Naive B cell (primary cell): ENCODE results near the gene ARHGAP28. TPM values are rescaled to one million over a fixed set of nuclear protein-coding genes. Genes with fewer than 3 reads are reported as not detected.

Source experiments
- ATAC-seq, 2 donors: fragments of 150-1000 bp; cut with Tn5 transposase; 2 replicates each; pipeline ENCODE4 v1.10.0; 2021; ENCODE audit warnings: low read depth in 2 of 2, mild to moderate bottlenecking in 2 of 2, moderate library complexity in 2 of 2
- DNase-seq: peaks from one replicate; pipeline ENCODE4 v3.0.0; 2022
- H3K27ac Mint-ChIP-seq, 6 donors: one replicate each; pipeline ENCODE4 v1.8.0; 2020 to 2022; ENCODE audit warnings: mild to moderate bottlenecking in 6 of 6, mixed read lengths in 6 of 6, moderate library complexity in 5 of 6, inconsistent platforms in 2 of 6
- H3K27me3 Mint-ChIP-seq, 3 donors: one replicate each; pipeline ENCODE4 v1.8.0; 2021 to 2022; ENCODE audit warnings: mixed read lengths in 3 of 3, mild to moderate bottlenecking in 1 of 3
- H3K36me3 Mint-ChIP-seq, 2 donors: one replicate each; pipeline ENCODE4 v1.8.0; 2020 to 2022; ENCODE audit warnings: mixed read lengths in 2 of 2, inconsistent platforms in 1 of 2, mild to moderate bottlenecking in 1 of 2
- H3K4me1 Mint-ChIP-seq, 3 donors: one replicate each; pipeline ENCODE4 v1.8.0; 2020 to 2022; ENCODE audit warnings: mixed read lengths in 3 of 3, inconsistent platforms in 1 of 3, mild to moderate bottlenecking in 1 of 3, moderate library complexity in 1 of 3
- H3K4me3 Mint-ChIP-seq, 8 donors: one replicate each; pipeline ENCODE4 v1.8.0; 2020 to 2022; ENCODE audit warnings: mild to moderate bottlenecking in 8 of 8, mixed read lengths in 8 of 8, moderate library complexity in 8 of 8, inconsistent platforms in 2 of 8
- H3K9me3 Mint-ChIP-seq, 7 donors: one replicate each; pipeline ENCODE4 v1.8.0; 2020 to 2022; ENCODE audit warnings: mixed read lengths in 7 of 7, mild to moderate bottlenecking in 5 of 7, inconsistent platforms in 2 of 7, moderate library complexity in 1 of 7
- polyA plus RNA-seq, 6 donors: library from polyadenylated mRNA; unstranded; fragments of 300-500 nt; fragmentation: Illumina TruSeq; gene quantifications; one replicate each; pipeline ENCODE4 v1.2.3, GENCODE V29; 2021; ENCODE audit warnings: low read depth in 6 of 6

The ARHGAP28 gene
- polyA plus RNA-seq, 6 donors from 2014 or later = not detected

- Mint-ChIP-seq H3K27me3 (no peaks in the 10 kb centered on the region), H3K36me3 (no peaks in the 10 kb centered on the region), H3K4me1 (no peaks in the 10 kb centered on the region), H3K9me3 (peaks cover 0 to 18% (median 2%) of the 10 kb centered on the region in 7 donors), H3K4me3 (no peak overlapping the region), H3K27ac (no peak overlapping the region)
- ATAC-seq (no peak), DNase-seq (no peak)
These were observed 9.4 kb upstream of the ARHGAP28 start for GRCh38 chr18:6719910-6720683.

DNA sequence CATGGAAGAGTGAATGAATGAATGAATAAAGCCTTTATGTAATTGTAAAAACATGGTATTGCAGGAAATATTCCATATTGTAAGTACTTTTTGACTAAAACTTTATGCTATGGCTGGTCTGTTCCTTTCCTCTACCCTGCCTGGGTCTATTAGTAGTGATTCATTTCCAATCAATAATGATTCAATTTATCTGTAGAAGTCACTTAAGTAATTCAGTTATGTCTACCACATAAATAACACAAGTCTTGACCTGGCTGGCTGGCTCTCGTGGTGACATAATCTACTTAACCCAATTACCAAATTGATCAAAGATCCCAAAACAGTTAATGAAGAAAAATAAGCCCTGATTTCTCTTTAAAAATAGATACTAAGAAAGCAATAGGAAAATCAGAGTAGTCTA lies 7.8 kb upstream of the ARHGAP28 start:
- H3K9me3 Mint-ChIP-seq = peaks cover 0 to 14% (median 2%) of the 10 kb centered on the region in 7 donors

DNA sequence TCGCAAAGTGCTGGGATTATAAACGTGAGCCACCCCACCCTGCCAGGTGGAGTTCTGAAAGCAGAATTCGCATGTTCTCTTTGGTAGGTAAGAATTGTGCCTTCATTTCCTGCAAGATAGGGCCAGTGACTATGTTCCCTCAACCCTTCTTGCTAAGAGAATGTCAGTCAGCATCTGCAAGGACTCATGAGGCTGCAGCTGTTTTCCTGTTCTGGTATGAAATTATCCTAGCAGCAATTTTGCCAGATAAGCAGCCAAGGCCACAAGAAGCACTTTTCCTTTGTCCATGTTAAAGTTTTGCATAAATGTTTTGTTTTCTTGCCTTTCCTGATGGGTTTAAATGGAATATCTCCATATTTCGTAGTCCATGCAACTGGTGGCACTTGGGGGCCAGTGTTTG lies 6.8 kb upstream of the ARHGAP28 start:
- H3K36me3 Mint-ChIP-seq = no peaks in the 10 kb centered on the region
- peaks cover 8 to 11% (median 9%) of the 10 kb centered on the region in 3 donors for H3K27me3 Mint-ChIP-seq
- no peaks in the 10 kb centered on the region for H3K4me1 Mint-ChIP-seq
- H3K4me3 Mint-ChIP-seq = no peak overlapping the region
- DNase-seq = no peak
- H3K27ac Mint-ChIP-seq = no peak overlapping the region
- H3K9me3 Mint-ChIP-seq = peaks cover 0 to 10% (median 2%) of the 10 kb centered on the region in 7 donors
- no peak for ATAC-seq

More for the DNA sequence above, 7.8 kb upstream of the ARHGAP28 start:
- no peaks in the 10 kb centered on the region for H3K4me1 Mint-ChIP-seq
- H3K27ac Mint-ChIP-seq = no peak overlapping the region
- no peak for ATAC-seq
- no peak overlapping the region for H3K4me3 Mint-ChIP-seq
- peaks cover 2 to 4% (median 3%) of the 10 kb centered on the region in 3 donors for H3K27me3 Mint-ChIP-seq
- H3K36me3 Mint-ChIP-seq = no peaks in the 10 kb centered on the region
- no peak for DNase-seq

DNA sequence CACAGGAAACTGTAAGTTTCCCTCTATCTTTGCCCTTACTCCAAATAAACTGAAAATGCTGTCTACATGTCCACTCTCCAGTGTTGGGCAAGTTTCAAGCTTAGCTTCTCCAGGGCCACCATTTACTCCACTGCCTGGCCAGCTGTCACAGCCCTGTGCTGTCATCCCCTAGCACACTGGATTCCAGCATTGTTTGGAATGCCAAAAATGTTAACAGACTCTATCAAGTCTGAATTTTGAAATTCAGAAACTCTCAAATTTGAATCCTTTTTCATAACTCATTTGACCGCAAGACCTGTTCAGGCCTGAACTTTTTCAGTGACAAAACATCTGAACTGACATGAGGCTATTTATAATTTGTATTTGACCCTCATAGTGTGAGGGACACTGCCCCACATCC lies 5.2 kb upstream of the ARHGAP28 start:
- peaks cover 0 to 6% (median 2%) of the 10 kb centered on the region in 7 donors for H3K9me3 Mint-ChIP-seq
- H3K4me3 Mint-ChIP-seq = no peak overlapping the region
- H3K27me3 Mint-ChIP-seq = peaks cover 20 to 23% (median 23%) of the 10 kb centered on the region in 3 donors
- H3K36me3 Mint-ChIP-seq = no peaks in the 10 kb centered on the region
- no peak overlapping the region for H3K27ac Mint-ChIP-seq
- DNase-seq = no peak
- no peak for ATAC-seq
- peaks cover 0 to 6% (median 5%) of the 10 kb centered on the region in 3 donors for H3K4me1 Mint-ChIP-seq

DNA sequence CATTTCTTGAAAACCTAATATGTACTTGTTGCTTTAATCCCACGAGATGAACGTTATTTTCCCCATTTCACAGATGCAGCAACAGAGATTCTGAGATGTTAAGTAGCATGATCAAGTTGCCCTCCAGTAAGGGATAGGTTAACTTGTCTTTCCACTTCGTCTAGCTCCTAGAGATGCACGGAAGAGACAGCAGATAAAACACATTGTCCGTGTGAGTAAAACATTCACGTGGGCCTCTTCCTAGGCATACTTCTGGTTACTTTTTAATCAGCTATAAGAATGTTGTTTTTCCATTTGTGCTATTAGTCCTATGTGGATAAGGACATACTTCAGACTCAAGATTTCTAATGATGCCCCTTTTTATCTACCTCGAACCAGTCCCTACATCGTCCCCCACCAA lies 1.2 kb upstream of the ARHGAP28 start:
- Mint-ChIP-seq H3K27me3 (peaks cover 34 to 43% (median 37%) of the 10 kb centered on the region in 3 donors), H3K27ac (no peak overlapping the region), H3K4me1 (peaks cover 3 to 6% (median 6%) of the 10 kb centered on the region in 3 donors), H3K9me3 (peaks cover 0 to 4% (median 0%) of the 10 kb centered on the region in 7 donors), H3K4me3 (peak overlapping the region in 2 of 8 donors; percentile 4 to 10), H3K36me3 (no peaks in the 10 kb centered on the region)
- no peak for ATAC-seq
- no peak for DNase-seq

- Mint-ChIP-seq H3K4me1 (peaks cover 3 to 6% (median 6%) of the 10 kb centered on the region in 3 donors), H3K27me3 (peaks cover 34 to 43% (median 37%) of the 10 kb centered on the region in 3 donors), H3K36me3 (no peaks in the 10 kb centered on the region), H3K4me3 (peak overlapping the region in 7 of 8 donors; percentile 4 to 77 (median 48)), H3K27ac (no peak overlapping the region), H3K9me3 (peaks cover 0 to 4% (median 0%) of the 10 kb centered on the region in 7 donors)
- DNase-seq (no peak), ATAC-seq (no peak)
These were observed 688 bp upstream of the ARHGAP28 start for GRCh38 chr18:6728809-6729246.

GRCh38 chr18:6730416-6731221 lies 1.1 kb downstream of the ARHGAP28 start:
- Mint-ChIP-seq H3K27me3 (peaks cover 34 to 43% (median 37%) of the 10 kb centered on the region in 3 donors), H3K4me3 (no peak overlapping the region), H3K9me3 (peaks cover 0 to 3% (median 0%) of the 10 kb centered on the region in 7 donors)

GRCh38 chr18:6731222-6731596 lies 1.7 kb downstream of the ARHGAP28 start:
- Mint-ChIP-seq H3K4me1 (peaks cover 3 to 6% (median 6%) of the 10 kb centered on the region in 3 donors), H3K4me3 (no peak overlapping the region), H3K36me3 (no peaks in the 10 kb centered on the region), H3K9me3 (peaks cover 0 to 5% (median 0%) of the 10 kb centered on the region in 7 donors), H3K27me3 (peaks cover 34 to 43% (median 37%) of the 10 kb centered on the region in 3 donors), H3K27ac (no peak overlapping the region)
- DNase-seq (no peak), ATAC-seq (no peak)

More at GRCh38 chr18:6730416-6731221, 1.1 kb downstream of the ARHGAP28 start:
- no peak overlapping the region for H3K27ac Mint-ChIP-seq
- H3K36me3 Mint-ChIP-seq = no peaks in the 10 kb centered on the region
- ATAC-seq = no peak
- DNase-seq = no peak
- H3K4me1 Mint-ChIP-seq = peaks cover 3 to 6% (median 6%) of the 10 kb centered on the region in 3 donors

GRCh38 chr18:6732952-6733351 lies 3.4 kb downstream of the ARHGAP28 start:
- H3K27me3 Mint-ChIP-seq = peaks cover 24 to 33% (median 30%) of the 10 kb centered on the region in 3 donors
- H3K4me1 Mint-ChIP-seq = peaks cover 3 to 6% (median 6%) of the 10 kb centered on the region in 3 donors
- no peak overlapping the region for H3K27ac Mint-ChIP-seq
- no peak for ATAC-seq
- H3K36me3 Mint-ChIP-seq = no peaks in the 10 kb centered on the region
- H3K4me3 Mint-ChIP-seq = no peak overlapping the region
- H3K9me3 Mint-ChIP-seq = peaks cover 0 to 5% (median 0%) of the 10 kb centered on the region in 7 donors
- DNase-seq = no peak

DNA sequence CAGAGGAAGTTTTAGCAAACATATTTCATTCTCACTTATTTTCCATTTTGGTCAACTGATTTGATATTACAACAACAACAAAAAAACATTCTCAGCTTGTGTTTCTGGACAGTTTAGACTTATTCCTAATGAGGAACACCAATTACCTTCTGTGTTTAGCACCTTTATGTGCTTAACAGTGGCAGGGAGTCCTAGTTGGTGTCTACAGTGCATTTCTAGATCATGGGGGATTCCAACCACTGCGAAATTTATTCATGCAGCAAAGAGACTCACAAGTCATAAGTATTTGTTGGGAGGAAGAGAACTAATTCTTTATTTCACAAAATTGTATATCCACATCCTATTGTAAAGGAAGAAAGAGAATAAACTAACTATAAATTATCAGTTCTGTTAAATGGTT lies 4.2 kb downstream of the ARHGAP28 start:
- no peak overlapping the region for H3K4me3 Mint-ChIP-seq
- ATAC-seq = no peak
- peaks cover 0 to 5% (median 0%) of the 10 kb centered on the region in 7 donors for H3K9me3 Mint-ChIP-seq
- H3K27me3 Mint-ChIP-seq = peaks cover 16 to 25% (median 23%) of the 10 kb centered on the region in 3 donors
- H3K36me3 Mint-ChIP-seq = no peaks in the 10 kb centered on the region
- no peak overlapping the region for H3K27ac Mint-ChIP-seq
- peaks cover 3 to 6% (median 6%) of the 10 kb centered on the region in 3 donors for H3K4me1 Mint-ChIP-seq
- no peak for DNase-seq

DNA sequence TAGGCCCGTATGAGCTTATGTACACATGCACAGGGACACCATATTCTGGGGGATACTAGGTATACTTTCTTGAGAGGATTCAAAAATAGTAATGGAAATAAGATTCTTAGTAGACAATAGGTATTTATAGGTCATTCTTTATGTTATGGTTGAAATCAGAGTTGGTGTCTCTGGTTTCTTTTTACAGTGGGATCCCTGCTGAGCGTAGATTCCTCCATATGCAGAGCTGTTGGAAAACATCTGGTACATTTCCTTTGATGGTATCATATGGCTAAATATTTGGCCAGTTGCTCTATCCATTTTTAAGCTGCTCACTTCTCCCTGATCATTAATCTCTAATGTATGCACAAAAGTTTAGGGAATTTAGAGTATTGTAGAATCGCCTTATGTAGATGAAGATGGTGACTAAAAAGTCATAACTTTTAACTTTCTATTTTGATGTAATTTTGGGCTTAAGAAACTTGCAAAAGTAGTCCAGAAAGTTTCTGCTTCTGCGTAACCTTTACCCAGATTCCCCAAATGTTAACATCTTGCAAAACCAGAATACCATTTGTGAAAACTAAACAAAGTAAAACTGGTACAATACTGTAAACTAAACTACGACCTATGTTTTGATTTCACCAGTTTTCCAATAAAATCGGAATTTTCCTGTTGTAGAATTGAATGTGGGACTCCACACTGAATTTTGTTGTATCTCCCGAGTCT lies 5.4 kb downstream of the ARHGAP28 start:
- Mint-ChIP-seq H3K4me3 (no peak overlapping the region), H3K36me3 (no peaks in the 10 kb centered on the region), H3K4me1 (peaks cover 0 to 2% (median 1%) of the 10 kb centered on the region in 3 donors), H3K27me3 (peaks cover 11 to 19% (median 16%) of the 10 kb centered on the region in 3 donors), H3K27ac (no peak overlapping the region), H3K9me3 (peaks cover 0 to 5% (median 0%) of the 10 kb centered on the region in 7 donors)
- DNase-seq (no peak), ATAC-seq (no peak)

DNA sequence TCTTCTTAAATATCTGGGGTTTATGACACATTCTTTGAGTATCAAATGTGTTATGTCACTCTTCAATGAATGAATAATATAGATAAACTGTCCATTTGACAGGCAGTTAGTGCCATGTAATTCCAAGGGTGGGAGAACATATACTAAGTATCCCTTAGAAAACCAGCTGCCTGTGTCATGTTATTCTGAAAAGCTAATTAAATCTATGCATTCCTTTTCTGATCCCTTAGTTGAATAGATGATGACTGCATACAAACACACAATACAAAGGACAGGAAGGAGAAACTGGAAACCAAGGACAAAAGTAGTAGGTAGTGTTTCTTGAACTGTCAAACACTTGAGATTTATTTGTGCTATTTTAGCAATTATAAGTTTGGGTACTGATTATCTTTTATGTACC lies 8.3 kb downstream of the ARHGAP28 start:
- H3K36me3 Mint-ChIP-seq = no peaks in the 10 kb centered on the region
- no peak overlapping the region for H3K27ac Mint-ChIP-seq
- no peak overlapping the region for H3K4me3 Mint-ChIP-seq
- no peaks in the 10 kb centered on the region for H3K4me1 Mint-ChIP-seq
- DNase-seq (no peak), ATAC-seq (no peak)
- H3K27me3 Mint-ChIP-seq = peaks cover 0 to 8% (median 4%) of the 10 kb centered on the region in 3 donors
- peaks cover 0 to 5% (median 1%) of the 10 kb centered on the region in 7 donors for H3K9me3 Mint-ChIP-seq

DNA sequence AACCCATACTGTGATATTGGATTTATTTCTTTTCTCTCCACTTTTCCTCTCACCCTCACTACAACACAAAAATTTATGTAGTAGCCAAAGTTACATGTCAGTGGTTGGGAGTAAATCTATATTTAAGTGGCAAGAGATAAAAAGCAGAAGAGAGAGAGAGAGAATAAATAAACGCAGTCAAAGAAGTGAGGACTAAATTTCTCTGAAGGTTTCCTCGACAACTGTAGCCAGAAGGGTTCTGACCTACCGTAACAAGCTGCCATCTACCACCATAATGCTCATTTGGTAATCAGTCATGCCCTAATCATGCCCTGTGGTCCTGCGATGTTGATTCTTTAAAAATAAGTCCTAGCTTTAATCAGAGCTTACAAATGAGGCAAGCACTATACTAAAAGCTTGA lies 9.1 kb downstream of the ARHGAP28 start:
- Mint-ChIP-seq H3K36me3 (no peaks in the 10 kb centered on the region), H3K27me3 (peaks cover 0 to 8% (median 4%) of the 10 kb centered on the region in 3 donors), H3K9me3 (peaks cover 0 to 5% (median 1%) of the 10 kb centered on the region in 7 donors), H3K4me1 (no peaks in the 10 kb centered on the region), H3K4me3 (no peak overlapping the region), H3K27ac (no peak overlapping the region)
- no peak for DNase-seq
- no peak for ATAC-seq
